NB4 (cell line): ENCODE measurements around the gene RPS6KL1.

Experiments used
- DNase-seq: peaks from one replicate; pipeline ENCODE4 v3.0.0; 2010; ENCODE audit warnings: low read depth
- H3K4me3 ChIP-seq: one replicate; pipeline ENCODE4 v1.5.1; 2011; ENCODE audit warnings: mild to moderate bottlenecking, low read depth, low read length, moderate library complexity
- CTCF ChIP-seq: IDR thresholded peaks from one replicate; pipeline ENCODE4 v1.5.1; 2012; ENCODE audit warnings: low read depth, low read length
- MAX ChIP-seq: IDR thresholded peaks from 2 replicates; pipeline ENCODE4 v1.6.1; 2011; ENCODE audit warnings: low read depth, low read length
- MYC ChIP-seq: IDR thresholded peaks from 2 replicates; pipeline ENCODE4 v1.6.1; 2011; ENCODE audit warnings: low read depth, low read length
- POLR2A ChIP-seq: IDR thresholded peaks from 2 replicates; pipeline ENCODE4 v1.6.1; 2011; ENCODE audit warnings: mild to moderate bottlenecking; ENCODE audit not compliant: insufficient read length; ENCODE audit errors: extremely low read depth

Gene RPS6KL1

GRCh38 chr14:74902941-74903705, 19.9 kb downstream of the RPS6KL1 start:
- DNase-seq: no peak
- TF ChIP-seq MYC (no peak), POLR2A (no peak), CTCF (no peak), MAX (no peak)
- no peak overlapping the region for H3K4me3 ChIP-seq

GRCh38 chr14:74898694-74899093, 24.4 kb downstream of the RPS6KL1 start:
- no peak for DNase-seq

GRCh38 chr14:74898083-74898482, 25.0 kb downstream of the RPS6KL1 start:
- H3K4me3 ChIP-seq: no peak overlapping the region
- no peak for DNase-seq
- TF ChIP-seq MAX (no peak), MYC (no peak), CTCF (no peak), POLR2A (no peak)

More at GRCh38 chr14:74898694-74899093, 24.4 kb downstream of the RPS6KL1 start:
- no peak overlapping the region for H3K4me3 ChIP-seq
- TF ChIP-seq MYC: no peak
- TF ChIP-seq CTCF: no peak
- TF ChIP-seq POLR2A: no peak
- TF ChIP-seq MAX: no peak

- no peak for DNase-seq
- TF ChIP-seq MYC (no peak), CTCF (no peak)
- H3K4me3 ChIP-seq: no peak overlapping the region
These were observed 25.4 kb downstream of the RPS6KL1 start for GRCh38 chr14:74897642-74898041.

- TF ChIP-seq POLR2A: no peak
- no peak for TF ChIP-seq MAX
- TF ChIP-seq CTCF: no peak
- no peak for TF ChIP-seq MYC
- H3K4me3 ChIP-seq: no peak overlapping the region
- no peak for DNase-seq
These were observed 26.7 kb downstream of the RPS6KL1 start for GRCh38 chr14:74896400-74896799.
